NCI-H510A (cell line): ENCODE measurements around the gene CAPNS1.

ENCODE experiments used
- DNase-seq: peaks from one replicate; lab custom pipeline; 2025; lab: John Stamatoyannopoulos, UW

Gene CAPNS1

DNA sequence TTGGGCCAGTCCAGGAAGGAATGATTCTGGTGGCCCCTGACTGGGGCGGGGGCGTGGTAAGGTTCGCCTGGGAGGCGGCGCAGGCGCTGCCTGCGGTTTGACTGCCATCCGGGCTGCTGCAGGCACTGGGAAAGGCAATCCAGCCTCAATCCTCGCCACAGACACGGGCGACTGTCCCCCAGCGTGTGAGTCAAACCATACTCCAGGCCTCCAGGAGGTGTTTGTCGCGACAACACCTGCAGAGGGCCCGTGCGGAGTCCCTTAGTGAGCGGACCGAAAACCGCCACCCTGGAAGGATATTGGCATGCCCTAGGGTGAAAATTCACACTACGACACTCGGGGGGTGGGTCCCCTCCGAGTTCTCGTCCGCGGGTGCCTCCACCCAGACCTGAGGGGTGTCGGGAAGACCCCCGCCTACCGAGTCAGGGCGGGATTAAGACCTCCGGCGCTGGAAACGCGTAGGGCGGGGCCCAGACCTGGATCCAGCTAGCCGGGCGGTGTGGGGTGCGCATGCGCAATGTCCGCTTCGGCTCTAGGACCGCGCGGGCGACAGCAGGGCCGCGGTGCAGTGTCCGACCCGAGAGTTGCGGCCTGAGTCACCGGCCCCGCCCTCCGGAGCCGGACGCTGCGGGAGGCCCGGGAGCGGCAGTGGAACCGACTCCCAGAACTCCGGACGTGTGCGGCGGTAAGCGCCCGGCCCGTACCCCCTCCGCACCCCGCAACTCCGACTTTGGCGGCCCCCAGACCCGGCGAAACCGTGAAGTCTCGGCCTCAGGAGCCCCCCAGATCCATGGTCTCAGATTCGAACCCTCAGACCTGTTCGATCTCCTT is at the start of gene CAPNS1:
TSS of gene CAPNS1 (plus strand) at position 594 of the 831 bp plus-strand sequence. CDS start 946 bp downstream, outside the sequence.
- peak; percentile 89 for DNase-seq

DNA sequence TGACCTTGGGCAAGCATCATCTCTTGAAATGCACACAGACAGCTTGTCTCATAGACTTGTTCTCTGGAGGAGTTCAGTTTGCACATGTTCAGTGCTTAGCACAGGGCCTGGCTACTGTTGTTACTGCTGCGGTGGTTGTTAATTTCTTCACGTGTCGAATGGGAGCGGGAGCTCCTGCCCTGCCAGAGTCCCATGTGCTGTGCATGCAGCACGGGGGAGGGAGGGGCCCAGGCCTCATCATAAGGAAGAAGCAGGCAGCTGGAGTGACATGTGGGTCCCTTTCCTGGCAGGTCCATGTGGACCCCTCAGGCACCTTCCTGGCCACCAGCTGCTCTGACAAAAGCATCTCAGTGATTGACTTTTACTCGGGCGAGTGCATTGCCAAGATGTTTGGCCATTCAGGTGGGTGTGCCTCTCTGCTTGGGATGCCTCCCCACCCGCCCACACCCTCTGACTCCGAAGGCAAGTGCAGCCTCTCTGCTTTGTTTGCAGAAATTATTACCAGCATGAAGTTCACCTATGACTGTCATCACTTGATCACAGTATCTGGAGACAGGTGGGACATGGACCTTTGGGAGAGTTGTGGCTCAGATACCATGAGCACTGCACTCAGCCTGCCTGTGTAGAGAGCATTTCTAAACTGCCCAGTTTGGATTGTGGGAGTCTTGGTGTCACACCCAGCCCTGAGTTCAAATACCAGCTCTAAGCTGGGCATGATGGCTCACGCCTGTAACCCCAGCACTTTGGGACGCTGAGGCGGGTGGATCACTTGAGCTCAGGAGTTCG is 48.8 kb upstream of the CAPNS1 start:
- DNase-seq: no peak

DNA sequence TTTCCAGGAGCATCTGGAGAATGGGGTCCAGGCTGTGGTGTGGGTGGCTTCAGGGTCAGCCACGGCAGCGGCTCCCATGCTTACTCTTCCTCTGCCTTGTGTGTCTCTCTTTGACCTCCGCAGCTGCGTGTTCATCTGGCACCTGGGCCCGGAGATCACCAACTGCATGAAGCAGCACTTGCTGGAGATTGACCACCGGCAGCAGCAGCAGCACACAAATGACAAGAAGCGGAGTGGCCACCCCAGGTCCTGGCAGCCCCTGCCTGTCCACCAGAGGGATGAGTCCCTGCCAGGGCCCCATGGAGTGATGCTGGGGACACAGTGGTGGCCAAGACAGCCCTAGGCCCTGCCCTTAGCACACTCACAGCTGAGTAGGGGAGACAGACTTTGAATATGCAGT is 47.3 kb upstream of the CAPNS1 start:
- no peak for DNase-seq

DNA sequence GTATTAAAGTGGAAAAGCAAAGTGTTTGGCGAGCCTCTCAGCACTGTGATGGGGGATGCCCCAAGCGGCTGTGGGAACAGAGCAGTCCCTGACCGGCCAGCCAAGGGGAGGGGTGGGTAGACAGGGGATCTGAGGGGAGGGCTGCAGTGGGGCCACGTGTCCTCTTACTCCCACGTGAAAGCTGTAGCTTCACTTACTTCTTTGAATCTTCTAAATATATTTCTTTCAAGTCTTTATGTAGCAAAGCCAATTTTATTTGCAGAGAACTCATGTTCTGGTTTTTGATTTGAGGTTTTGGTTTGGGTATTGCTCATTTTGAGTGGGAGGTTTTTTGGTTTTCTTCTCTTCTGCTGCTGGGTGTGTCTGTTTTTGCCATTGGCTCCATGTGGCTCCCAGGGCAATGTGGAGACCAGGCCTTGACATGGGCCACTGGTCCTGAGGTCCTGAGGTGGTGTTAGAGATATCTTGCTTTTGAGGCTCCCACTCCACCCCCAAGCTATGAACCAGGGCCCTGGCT is 46.7 kb upstream of the CAPNS1 start:
- no peak for DNase-seq

DNA sequence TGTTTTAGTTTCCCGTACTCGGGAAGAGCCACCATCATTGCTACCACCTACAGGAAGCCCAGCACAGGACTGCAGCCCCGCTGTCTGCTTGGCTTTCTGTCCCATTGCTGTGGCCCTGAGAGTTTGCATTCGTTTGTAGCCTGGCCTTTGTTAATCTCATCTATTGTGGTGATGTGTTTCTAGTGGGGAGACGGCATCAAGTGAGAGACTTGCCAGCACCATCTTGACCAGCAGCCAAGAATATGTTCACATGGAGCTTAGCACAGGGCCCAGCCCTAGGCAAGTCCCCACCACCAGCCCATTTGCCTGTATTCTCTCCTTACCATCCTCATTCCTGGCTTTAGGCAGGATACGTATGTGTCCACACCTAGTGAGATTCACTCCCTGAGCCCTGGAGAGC is 46.2 kb upstream of the CAPNS1 start:
- DNase-seq: no peak

DNA sequence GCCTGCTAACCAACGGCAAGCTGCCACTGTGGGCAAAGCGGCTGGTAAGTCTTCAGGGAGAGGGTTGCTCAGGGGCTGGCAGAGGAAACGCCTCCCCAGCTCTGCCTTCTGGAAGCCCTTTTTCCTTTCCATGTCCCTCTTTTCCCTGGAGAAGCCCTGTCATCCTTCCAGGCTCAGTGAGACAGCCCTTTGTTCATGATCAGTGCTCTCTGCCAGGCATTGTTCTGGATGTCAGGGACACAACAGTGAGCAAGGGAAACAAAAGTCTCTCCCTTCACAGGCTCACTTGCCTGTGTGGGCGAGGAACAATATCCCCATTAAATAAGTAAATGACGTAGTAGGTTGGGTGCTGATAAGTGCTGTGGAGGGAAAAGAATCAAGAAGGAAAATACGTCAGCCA is 42.8 kb upstream of the CAPNS1 start:
- DNase-seq: no peak

DNA sequence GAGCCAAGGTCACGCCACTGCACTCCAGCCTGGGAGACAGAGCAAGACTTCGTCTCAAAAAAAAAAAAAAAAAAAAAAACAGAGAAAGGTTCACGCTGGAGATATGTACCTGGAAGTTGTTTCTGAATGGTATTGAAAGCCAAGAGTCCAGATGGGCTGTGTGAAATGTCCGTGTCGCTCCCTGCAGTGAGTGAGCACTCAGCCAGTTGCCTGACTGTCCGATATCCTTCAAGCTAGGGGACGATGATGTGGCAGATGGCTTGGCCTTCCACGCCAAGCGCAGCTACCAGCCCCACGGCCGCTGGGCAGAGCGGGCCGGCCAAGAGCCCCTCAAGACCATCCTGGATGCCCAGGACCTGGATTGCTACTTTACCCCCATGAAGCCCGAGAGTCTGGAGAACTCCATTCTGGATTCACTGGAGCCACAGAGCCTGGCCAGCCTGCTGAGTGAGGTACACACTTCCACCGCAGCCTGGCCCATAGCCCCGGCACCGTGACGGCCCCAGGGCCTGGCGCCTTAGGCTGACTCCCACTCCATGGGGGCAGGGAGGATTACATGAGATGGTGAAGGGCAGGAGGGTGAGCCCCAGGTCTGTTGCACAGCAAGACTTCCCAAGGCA is 40.6 kb upstream of the CAPNS1 start:
- DNase-seq: no peak

DNA sequence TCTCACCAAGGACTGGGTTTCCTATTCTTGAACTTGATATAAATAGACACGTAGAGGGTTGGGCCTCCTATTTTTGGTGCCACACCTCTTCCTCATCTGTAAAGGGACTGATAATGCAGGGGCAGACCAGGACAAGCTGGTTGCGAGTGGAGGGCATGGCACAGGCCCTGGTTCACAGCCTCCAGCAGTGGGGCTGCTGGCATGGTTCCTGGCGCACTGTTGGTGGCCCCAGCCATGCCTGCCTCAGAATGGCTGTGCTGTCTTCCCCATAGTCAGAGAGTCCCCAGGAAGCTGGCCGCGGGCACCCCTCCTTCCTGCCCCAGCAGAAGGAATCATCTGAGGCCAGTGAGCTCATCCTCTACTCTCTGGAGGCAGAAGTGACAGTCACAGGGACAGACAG is 39.4 kb upstream of the CAPNS1 start:
- no peak for DNase-seq

DNA sequence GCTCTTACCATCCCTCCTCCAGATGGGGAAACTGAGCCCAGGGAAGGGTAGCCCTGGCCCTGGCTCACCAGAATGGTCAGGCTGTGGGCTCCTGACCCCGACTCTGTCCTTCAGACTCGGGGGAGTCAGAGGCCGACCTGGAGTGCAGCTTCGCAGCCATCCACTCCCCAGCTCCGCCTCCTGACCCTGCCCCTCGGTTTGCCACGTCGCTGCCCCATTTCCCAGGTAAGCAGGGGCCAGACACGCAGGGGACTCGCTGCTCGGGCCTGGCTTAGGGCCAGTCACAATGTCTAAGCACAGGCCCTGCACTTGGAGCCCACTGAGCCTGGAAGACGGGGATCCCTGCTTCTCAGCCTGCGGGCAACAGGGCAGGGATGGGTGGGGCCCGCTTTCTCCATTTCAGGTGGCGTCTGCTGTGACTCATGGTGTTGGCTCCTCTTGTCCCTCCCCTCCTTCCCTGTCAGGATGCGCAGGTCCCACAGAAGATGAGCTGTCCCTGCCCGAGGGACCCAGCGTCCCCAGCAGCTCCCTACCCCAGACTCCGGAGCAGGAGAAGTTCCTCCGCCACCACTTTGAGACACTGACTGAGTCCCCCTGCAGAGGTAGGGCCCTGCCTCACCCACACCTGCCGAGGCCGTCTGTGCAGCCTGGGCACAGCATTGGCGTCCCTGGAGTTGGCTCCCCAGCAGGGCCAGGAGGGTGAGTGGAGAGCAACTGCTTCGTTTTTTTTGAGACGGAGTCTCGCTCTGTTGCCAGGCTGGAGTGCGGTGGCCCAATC is 38.1 kb upstream of the CAPNS1 start:
- no peak for DNase-seq

DNA sequence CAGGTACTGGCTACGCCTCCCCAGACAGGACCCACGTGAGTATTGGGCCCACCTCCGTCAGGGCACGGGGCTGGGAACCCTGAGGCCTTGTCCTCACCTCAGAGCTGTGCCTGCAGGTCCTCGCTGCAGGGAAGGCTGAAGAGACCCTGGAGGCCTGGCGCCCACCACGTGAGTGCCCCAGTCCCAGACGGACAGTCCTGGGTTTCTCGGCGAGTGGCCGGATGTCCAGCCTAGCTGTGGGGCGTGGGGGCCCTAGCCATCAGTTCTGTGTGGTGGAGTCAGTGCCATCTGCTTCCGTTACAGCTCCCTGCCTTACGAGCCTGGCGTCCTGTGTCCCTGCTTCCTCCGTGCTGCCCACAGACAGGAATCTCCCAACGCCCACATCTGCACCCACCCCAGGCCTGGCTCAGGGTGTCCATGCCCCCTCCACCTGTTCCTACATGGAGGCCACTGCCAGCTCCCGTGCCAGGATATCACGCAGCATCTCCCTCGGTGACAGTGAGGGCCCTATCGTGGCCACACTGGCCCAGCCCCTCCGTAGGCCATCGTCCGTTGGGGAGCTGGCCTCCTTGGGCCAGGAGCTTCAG is 36.7 kb upstream of the CAPNS1 start:
- DNase-seq: no peak

DNA sequence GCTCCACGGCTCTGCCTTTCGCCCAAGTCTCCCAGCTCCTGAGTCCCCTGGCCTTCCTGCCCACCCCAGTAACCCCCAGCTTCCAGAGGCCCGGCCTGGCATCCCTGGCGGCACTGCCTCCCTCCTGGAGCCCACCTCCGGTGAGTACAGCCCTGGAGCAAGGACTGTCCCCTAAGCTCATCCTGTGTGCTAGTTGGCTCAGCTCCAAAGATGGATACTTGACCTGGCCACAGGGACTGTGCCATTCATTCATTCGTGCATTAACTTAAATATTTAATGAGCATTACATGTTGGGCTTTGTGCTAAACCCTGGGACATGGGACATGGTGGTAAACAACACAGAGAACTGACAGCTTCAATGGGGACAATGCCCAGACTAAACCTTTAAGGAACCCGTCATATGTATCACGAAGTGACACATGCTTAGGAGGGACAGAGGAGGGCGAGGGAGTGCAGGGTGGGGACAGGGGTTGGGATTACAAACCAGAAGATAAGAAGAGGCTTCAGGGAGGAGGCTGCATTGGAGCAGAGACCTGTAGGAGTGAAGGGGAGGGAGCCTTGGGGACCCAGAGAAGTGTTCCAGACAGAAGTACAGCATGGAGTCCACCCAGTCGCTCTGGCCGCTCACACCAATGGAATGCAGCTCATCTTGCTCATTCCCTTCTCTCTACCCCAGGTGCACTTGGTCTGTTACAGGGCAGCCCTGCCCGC is 35.9 kb upstream of the CAPNS1 start:
- no peak for DNase-seq

DNA sequence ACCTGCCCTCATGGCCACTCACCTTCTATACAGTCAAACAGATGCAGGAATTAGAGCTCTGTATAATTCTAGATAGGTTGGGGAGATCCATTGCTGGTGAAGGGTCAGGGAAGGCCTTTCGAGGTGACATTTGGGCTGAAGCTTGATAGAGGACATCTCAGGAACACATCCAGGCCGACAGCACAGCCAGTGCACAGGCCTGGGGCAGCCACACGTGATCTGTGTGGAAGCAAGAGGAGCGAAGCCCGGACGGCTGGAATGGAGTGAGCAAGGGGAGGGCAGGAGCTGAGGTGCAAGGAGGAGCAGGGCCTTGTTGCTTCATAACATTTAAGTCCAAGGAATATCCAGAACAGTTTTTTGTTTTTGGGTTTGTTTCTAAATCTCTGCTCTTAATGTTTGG is 33.4 kb upstream of the CAPNS1 start:
- DNase-seq: no peak

DNA sequence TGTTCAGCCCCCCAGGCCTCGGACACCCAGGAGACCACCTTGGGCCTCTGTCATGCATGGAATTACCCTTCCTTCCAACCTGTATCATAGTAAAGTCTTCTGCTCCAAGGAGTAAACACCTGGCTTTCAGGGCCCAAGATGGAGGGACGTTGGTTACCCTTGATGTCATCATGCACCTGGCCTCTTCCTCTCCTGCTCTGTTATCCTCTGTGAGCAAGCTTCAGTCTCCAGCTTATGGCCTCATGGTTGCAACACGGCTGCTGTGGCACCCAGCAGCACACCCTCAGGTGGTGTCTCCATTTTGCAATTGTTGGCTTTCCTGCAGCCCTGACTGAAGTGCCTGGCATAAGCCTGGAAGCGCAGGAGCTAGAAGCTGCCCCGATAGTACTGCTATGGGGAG is 32.9 kb upstream of the CAPNS1 start:
- no peak for DNase-seq

DNA sequence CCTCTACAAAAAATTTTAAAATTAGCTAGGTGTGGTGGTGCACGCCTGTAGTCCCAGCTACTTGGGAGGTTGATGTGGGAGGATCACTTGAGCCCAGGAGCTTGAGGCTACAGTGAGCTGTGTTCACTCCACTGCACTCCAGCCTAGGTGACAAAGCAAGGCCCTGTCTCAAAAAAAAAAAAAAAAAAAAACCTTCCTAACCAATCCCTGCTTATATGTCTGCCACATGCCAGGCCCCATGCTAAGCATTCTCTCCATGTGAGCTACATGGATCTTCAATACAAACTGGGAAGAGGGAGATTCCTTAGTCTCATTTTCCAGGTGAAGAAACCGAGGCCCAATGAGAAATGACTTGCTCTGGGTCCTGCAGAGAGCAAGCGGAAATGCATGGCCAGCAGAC is 31.2 kb upstream of the CAPNS1 start:
- DNase-seq: no peak

DNA sequence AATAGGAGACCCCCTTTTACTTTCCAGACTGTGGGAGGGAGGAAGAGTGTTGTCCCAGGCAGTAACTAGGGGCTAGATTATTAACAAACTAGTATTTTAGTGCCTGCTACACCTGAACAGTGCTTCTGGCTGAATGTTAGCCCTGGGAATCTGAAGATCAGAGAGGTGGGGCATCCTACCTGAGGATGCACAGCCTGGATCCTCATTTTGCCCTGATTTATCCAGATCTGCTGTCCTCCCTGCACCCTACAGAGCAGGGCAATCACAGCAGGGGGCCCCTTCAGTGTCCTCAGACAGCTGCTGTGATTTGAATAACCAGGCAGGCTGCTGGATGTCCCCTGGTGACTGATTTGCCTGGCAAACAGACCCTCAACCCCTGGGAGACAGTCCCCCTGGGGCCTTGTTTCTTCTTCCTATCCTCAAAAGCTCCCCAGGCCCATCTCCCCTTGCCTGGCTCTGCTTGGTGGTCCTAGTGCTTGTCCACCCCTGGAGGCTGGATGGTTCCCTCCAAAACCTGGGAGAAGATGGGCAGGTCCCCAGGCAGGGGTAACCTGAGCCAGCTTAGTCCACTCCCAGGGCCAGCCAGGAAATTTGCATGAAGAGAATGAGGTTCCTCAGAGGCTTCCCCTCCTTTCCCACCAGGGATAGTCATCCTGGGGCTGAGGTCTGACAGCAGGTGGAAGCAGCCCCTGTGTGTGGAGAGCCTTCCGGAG is 29.2 kb upstream of the CAPNS1 start, which contains the start of gene OVOL3:
TSS of gene OVOL3 (plus strand) at position 657 of the 713 bp plus-strand sequence. CDS start 60 bp downstream, outside the sequence.
- DNase-seq: no peak

DNA sequence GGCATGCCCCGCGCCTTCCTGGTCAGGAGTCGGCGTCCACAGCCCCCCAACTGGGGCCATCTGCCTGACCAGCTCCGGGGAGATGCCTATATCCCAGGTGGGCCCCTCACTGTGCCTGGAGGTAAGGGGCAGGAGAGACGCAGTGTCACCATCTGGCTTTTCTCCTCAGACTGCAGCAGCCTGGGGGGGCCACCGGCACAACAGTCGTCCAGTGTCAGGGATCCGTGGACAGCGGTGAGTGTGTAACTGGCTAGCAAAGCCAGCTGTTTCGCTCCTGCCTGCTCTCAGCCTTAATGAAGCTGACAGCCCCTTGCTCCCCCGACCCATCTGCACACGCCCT is 28.7 kb upstream of the CAPNS1 start:
- no peak for DNase-seq

DNA sequence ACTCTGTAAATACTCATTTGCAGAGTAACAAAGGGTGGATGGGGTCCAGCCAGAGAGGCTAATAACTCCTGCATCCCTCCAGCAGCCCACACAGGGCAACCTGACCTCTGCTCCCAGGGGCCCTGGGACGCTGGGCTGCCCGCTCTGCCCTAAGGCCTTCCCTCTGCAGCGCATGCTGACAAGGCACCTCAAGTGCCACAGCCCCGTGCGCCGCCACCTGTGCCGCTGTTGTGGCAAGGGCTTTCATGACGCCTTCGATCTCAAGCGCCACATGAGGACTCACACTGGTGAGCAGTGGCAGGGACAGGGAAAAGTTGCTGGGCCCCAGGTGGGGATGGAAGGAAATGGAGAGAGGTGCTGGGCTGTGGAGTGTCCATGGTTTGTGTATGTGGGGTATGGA is 27.2 kb upstream of the CAPNS1 start:
- DNase-seq: no peak

DNA sequence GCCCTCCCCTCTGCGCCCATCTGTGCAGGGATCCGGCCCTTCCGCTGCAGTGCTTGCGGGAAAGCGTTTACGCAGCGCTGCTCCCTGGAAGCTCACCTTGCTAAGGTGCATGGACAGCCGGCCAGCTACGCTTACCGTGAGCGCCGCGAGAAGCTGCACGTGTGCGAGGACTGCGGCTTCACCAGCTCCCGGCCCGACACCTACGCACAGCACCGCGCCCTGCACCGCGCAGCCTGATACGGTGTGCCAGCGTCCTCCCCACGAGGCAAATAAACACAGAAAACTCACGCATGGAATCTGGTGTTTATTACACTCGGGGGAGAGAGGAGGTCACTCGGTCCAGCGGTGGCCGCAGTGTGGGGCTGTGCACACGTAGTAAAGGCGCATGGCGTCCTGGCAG is 26.4 kb upstream of the CAPNS1 start:
- no peak for DNase-seq

DNA sequence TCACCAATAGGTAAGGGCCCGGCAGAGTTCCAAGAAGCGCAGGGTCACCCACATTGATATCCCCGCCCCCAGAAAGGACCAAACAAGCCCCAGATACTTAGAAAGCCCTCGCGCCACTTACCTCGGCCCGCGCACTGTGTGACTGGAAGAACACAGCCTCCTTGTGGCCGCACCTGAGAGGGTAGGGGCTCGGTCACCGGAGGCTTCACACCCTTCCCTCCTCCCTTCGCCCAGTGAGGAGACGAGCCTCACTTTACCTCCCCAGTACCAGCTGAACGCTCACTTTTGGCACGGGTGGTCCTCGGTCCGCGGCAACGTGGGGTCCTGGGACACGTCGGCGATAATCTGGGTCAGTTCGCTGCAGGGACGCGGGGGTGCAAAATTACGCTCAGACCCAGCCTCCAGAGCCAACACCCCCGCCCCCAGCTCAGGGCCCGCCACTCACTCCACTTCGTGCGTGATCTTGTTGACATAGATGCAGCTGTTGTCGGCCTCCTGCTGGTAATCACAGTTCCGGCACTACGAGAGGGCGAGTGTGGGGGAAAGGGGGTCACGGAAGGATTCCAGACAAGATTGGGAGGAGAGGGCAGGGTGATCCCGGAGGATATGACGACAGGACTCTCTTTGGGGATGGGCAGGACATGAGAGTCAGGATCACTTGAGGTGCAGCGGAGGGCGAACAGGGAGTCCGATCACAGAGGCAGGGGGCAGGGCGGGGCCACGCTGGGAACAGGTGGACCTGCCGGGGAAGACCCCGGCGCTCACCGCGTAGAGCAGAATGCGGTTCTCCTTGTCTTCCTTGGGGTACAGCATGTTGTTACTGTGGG is 25.8 kb upstream of the CAPNS1 start:
- peak; percentile 50 for DNase-seq
